AG08396 (cell line): Measurements from ENCODE around the gene HID1.
A peak's percentile ranks its signal among the peaks of the same experiment; 100 is the strongest.
"Not testable (repeated sequence)": the region's sequence is repeated elsewhere in the genome, so short reads cannot be mapped to it uniquely, and the experiment has no call there.

Source experiments
- DNase-seq: peaks from one replicate; pipeline ENCODE4 v3.0.0; 2012; ENCODE audit warnings: low spot score, mixed read lengths

Gene HID1

DNA sequence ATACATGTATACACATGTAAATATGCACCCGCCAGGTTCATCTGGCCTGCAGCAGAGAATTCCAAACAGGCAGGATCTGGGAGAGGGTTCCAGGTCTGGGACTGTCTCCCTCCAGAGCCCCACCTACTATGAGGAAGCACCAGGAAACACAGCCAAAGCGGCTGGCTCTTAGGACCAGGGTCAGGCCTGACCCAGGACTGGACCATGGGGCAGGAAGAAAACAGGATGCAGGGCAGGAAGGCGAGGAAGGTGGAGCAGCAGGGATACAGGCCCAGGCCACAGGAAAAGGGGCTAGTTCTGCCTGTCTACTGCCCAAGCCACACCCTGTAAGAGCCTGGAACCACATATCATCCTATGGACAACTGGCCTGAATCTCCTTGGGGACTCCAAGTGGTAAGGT is 2.2 kb downstream of the HID1 start:
- no peak for DNase-seq

DNA sequence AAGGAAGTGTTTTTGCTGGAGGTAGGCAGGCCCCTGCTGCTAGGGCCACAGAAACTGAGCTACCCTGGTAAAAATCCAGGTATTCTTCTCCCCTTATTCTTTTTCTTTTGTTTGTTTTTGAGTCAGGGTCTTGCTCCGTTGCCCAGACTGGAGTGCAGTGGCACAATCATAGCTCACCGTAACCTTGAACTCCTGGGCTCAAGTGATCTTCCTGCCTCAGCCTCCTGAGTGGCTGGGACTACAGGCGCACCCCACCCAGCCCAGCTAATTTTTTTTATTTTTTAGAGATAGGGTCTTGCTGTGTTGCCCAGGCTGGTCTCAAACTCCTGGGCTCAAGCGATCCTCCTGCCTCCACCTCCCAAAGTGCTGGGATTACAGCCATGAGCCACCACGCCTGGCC is 3.1 kb downstream of the HID1 start:
- not testable (repeated sequence) for DNase-seq

- no peak for DNase-seq
Measured at GRCh38 chr17:74968361-74968780, 4.2 kb downstream of the HID1 start.

- DNase-seq = no peak
Measured at GRCh38 chr17:74964988-74965622, 7.5 kb downstream of the HID1 start.

DNA sequence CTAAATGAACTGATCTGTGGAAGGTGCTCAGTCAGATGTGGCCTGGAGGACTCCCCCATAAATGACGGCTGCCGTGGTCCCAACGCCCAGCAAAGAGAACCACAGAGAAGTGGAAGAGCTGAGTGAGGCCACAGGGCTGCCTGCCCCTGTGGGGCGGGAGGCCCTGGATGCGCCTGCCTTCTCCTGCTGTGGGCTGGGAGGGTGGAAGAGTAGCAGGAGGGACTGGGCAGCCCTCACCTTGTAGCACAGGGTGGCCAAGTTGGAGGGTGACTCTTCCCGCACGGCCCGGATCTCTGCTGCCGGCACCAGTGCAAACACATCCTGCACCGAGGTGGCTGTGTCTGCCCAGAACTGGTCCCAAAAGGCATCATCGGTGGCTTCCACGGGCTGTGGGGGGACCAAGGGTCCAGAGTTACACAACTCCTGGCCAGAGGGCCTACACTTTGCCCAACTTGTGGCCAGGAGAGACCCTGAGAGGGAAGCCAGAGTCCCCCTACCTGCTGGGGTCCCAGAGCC is 8.3 kb downstream of the HID1 start:
- DNase-seq = no peak

GRCh38 chr17:74963656-74964055 is 8.9 kb downstream of the HID1 start:
- DNase-seq = no peak

- DNase-seq = no peak
Measured at GRCh38 chr17:74962622-74963394, 9.8 kb downstream of the HID1 start.

- DNase-seq = peak; percentile 94
Measured at GRCh38 chr17:74961657-74962350, 10.8 kb downstream of the HID1 start.

GRCh38 chr17:74960570-74961342 is 11.8 kb downstream of the HID1 start:
- DNase-seq = peak; percentile 57

DNA sequence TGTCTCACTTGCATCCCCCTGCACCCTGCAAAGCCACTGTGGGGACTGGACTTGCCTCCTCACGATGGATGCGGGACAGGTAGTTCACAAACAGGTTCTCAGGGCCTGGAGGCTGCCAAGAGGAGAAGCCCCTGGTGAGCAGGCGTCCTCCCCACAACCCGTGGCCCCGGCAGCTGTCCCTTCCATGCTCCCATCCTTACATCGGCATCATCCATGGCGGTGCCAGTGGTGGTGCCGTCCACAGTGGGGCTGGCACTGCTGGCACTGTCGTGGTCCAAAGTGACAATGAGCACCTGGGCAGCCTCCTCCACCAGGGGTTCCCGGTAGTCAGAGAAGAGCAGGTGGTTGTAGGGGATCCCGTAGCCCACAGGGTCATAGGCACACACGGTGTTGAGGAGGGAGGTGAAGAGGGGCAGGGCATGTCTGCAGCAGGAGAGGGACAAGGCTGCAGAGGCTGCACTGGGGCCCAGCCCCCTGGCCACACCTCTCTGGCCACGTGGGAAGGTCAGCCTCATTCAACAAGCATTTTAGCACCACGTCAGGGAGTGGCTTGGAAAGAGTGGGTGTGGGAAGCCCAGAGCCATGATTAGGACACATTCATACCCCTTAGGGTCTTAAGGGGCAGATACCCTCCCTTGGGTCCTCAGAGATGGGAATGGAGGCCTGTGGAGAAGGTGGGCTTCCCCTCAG is 12.6 kb downstream of the HID1 start:
- DNase-seq = peak; percentile 75

GRCh38 chr17:74957935-74958740 is 14.4 kb downstream of the HID1 start:
- peak; percentile 89 for DNase-seq

GRCh38 chr17:74956093-74956492 is 16.5 kb downstream of the HID1 start:
- DNase-seq = no peak

DNA sequence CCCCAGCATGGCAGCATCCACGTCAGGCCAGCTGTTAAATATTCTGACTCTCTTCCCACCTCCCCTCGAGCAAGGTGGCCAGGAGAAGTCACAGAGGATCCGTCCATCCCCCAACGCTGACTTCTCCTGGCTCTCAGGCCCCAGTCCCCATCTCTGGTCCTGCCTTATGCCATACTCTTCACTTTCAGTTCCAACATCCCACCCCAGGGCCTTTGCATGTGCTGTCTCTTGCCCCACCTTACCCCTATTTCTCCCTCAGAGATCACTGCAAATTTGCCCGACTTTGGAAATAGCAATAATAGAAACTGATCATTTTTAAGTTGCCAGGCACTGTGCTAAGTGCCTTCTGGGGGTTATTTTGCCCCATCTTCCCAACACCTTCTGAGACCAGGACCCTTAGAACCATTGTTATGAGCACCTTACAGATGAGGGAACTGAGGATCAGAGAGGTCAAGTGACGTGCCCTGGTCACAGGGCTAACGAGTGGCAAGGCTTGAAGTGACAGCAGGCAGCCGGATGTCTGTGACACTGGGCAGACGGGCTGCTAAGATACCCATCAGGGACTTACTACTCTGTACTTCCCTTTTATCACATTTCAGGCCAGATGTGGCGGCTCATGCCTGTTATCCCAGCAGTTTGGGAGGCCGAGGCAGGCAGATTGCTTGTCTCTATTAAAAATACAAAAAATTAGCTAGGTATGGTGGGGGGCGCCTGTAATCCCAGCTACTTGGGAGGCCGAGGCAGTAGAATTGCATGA is 17.7 kb downstream of the HID1 start:
- DNase-seq = no peak

DNA sequence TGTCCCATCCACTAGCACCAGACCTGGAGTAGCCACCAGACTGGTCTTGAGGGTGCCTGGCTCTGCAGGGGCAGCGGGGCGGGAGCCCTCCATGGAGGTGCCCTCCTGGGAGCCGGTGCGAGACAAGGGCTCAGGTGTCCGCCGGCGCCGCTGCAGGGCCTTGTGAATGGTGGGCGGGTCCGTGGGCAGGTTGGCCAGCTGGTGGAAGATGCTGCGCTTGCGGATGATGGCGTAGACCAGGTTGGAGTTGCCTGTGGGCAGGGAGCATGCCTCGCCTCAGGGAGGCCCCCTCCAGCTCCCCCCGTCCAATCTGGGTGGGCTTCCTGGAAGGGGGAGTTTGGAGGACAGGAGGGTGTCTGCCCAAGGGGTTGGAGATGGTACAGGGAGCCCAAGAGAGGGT is 18.4 kb downstream of the HID1 start:
- no peak for DNase-seq

DNA sequence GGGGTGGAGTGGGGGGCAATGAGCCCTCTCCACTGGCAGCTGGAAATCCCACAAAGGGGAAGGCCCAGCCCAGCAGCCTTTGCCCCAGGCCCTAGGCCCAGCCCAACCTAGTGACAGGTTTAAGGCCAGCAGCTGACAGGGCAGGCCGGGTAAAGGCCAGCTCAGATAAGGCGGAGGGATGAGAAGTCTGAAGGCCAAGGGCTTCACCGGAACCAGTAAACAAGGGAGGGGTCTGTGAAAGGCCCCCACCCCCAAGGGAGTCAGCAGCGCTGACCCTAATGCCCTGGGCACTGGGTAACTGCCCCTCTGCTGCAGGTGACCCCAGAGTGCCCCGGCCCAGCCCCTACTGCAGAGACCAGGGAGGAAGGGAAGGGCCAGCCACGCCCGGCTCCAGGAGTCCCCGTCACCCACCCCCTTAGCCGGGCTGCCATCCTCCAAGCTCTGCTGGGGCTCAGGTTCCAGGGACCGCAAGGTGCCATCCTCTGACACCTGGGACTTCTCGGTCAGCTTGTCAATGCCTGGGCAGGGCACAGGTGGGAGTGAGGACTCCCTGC is 19.3 kb downstream of the HID1 start:
- no peak for DNase-seq

DNA sequence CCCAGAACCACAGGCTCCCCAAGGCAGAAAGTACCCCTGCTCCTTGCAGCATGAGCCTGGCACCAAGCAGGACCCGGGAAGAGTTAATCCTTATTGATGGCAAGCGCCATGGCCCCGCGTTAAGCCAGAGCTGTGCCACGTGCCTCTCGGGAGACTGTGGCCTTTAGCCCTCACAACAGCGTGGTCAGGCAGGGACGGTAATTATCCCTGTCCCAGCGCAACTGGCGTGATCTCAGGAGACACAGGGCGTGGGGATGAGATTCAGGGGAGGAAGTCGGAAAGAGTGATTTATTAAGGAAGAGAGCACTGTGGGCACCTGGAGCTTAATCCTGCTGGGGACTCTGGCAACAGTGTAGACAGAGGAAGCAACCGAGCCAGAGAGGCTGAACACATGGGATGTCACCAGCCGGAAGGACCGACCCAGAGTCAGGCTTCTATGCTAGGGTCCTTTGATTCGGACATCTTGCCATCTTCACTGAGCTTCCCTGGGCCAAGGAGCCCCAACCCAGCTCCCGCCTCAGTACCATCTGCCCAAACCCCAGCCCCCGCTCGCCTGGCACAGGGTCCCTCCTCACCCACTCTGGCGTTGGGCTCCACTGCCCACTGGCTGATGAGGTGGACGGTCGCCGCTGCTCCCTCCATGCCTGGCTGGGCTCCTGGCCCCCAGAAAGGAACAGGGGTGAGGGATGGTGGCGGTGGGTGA is 20.0 kb downstream of the HID1 start:
- no peak for DNase-seq

DNA sequence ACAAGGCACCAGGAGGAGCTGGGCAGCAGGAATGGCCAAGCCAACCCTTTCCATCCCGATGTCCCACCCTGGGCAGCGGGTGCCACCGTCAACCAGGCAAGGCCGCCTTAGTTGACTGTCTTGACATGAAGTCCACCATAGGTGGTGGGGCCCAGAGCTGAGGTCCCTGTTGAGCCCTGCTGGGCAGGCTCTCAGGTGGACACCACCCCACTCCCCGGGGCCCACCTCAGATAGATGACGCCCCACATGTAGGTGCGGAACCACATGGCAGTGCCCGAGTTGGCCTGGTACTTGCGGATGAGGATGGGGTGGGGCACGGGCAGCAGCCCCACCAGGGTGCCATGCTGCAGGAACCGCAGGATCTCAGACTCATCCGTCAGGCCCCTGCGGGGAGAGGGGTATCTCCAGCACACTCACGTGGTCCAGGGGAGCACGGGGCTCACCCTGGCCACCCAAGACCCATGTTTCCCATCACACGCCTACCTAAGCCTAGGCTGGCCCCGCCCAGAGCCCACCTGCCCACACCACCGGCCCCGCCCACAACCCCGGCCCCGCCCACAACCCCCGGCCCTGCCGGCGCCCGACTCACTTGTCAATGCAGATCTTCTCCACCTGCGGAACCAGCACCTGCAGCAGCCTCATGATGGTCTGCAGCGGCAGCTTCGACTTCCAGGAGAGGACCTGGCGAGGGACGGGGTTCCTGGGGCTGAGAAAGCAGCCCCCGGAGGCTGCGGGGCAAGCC is 20.7 kb downstream of the HID1 start:
- no peak for DNase-seq

DNA sequence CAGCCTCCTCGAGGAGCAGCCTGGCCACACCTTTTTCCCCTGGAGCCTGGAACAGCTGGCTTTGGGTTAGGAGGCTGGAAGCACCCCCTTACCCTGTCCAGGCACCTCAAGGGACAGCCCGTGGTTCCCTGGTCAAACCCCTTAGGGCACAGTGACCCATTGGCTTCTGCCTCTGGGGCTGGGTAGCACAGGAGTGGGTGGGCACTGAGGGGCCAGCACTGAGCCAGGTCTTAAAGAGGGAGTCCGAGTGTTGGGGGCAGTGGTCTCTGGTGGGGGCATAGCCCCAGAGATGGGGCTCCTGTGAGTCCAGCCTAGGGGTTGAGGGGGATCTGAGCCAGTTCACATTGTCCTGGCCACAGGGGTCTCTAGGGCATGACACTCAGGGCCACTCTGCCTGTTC is 21.5 kb downstream of the HID1 start:
- DNase-seq = no peak
